Activated CD4-positive, alpha-beta T cell treated with anti-CD3 and anti-CD28 coated beads for 36 hours (primary cell): Measurements from ENCODE around the gene CEP135. TPM values are rescaled to one million over a fixed set of nuclear protein-coding genes. Genes with fewer than 3 reads are reported as not detected.

ENCODE experiments used
- ATAC-seq: fragments of 200-7000 bp; cut with Tn5 transposase; one replicate; pipeline ENCODE4 v1.10.0; 2021; ENCODE audit warnings: mild to moderate bottlenecking, moderate library complexity
- CTCF ChIA-PET: fragments of 350-600 bp; sonication (Branson Sonifier 250); formaldehyde crosslinking; loops from one replicate; lab custom pipeline; 2021; ENCODE audit warnings: antibody characterized with exemption; lab: Charles Lee
- POLR2A ChIA-PET: fragments of 350-600 bp; sonication (Branson Sonifier 250); formaldehyde crosslinking; loops from one replicate; lab custom pipeline; 2021; ENCODE audit warnings: antibody characterized with exemption, inconsistent platforms; lab: Charles Lee
- DNase-seq: peaks from one replicate; pipeline ENCODE4 v3.0.0-alpha.2; 2020
- H3K27ac Mint-ChIP-seq: one replicate; pipeline ENCODE4 v1.8.0; 2021; ENCODE audit warnings: mixed read lengths
- H3K27me3 Mint-ChIP-seq: one replicate; pipeline ENCODE4 v1.8.0; 2021; ENCODE audit warnings: mixed read lengths
- H3K36me3 Mint-ChIP-seq: one replicate; pipeline ENCODE4 v1.8.0; 2021; ENCODE audit warnings: low read depth, mixed read lengths
- H3K4me1 Mint-ChIP-seq: one replicate; pipeline ENCODE4 v1.8.0; 2021; ENCODE audit warnings: mixed read lengths
- H3K4me3 Mint-ChIP-seq: one replicate; pipeline ENCODE4 v1.8.0; 2021; ENCODE audit warnings: mild to moderate bottlenecking, moderate library complexity, mixed read lengths
- H3K9me3 Mint-ChIP-seq: one replicate; pipeline ENCODE4 v1.8.0; 2021; ENCODE audit warnings: low read depth, mixed read lengths
- intact Hi-C, 2 experiments: fragments of 100-400 bp; cut with DNase I in 1 of 2; cut with micrococcal nuclease in 1 of 2; formaldehyde crosslinking; loops; one replicate each; pipeline versions ENCODE4 v1.14.2 to v1.15.1; 2022 to 2024; cut with DNase I, micrococcal nuclease
- total RNA-seq, 2 experiments: library from RNA; stranded (reverse); gene quantifications; one replicate each; pipeline ENCODE4 v1.2.3, GENCODE V29; 2021

CEP135 gene
- 10 to 100 TPM; 17.0 to 17.5 TPM for total RNA-seq

GRCh38 chr4:55948726-55949481 lies at the start of gene CEP135:
Gene CEP135, plus strand, starts transcription at chr4:55948945. Its CDS starts 3,186 bp downstream, at chr4:55952131.
- Mint-ChIP-seq H3K9me3 (no peaks in the 10 kb centered on the region), H3K4me3 (peak within 1 kb of the TSS; percentile 79), H3K4me1 (peaks cover 37% of the 10 kb centered on the region), H3K36me3 (peaks cover 5% of the 10 kb centered on the region), H3K27ac (peak within 1 kb of the TSS; percentile 94), H3K27me3 (no peaks in the 10 kb centered on the region)
- DNase-seq (peak; percentile 96), ATAC-seq (peak; percentile 81)
- POLR2A ChIA-PET = interaction anchor here (1.1 to 2.3 kb wide), 4 partner anchors 45 to 582 kb away, joined by 3 to 20 read pairs (median 6); partner anchors contain the start of genes AASDH, PAICS and PPAT
- intact Hi-C loops = loop anchor here (1.0 to 10.0 kb wide), 19 partner anchors 42 to 1884 kb away; partner anchors contain the start of genes AASDH (in 2 of the 2), EXOC1 (in 2 of the 2), CHIC2 (in 1 of the 2) and CLOCK (in 1 of the 2)
- CTCF ChIA-PET = interaction anchor here (0.6 to 2.6 kb wide), 23 partner anchors 8 to 791 kb away, joined by 3 to 17 read pairs (median 6); partner anchors contain the start of genes AASDH, PAICS, PPAT and SRD5A3

- no peak for DNase-seq
- ChIA-PET CTCF (interaction anchor here (0.7 to 1.2 kb wide), 2 partner anchors 14 to 23 kb away, joined by 3 read pairs; no protein-coding TSS in a partner anchor), POLR2A (no interaction called here)
- Mint-ChIP-seq H3K4me3 (no peak overlapping the region), H3K27ac (no peak overlapping the region), H3K27me3 (no peaks in the 10 kb centered on the region), H3K36me3 (peaks cover 12% of the 10 kb centered on the region), H3K9me3 (no peaks in the 10 kb centered on the region), H3K4me1 (peaks cover 23% of the 10 kb centered on the region)
- ATAC-seq = no peak
- intact Hi-C loops = no loop called here
Measured at GRCh38 chr4:55902677-55903076, 46.1 kb upstream of the CEP135 start.

- Mint-ChIP-seq H3K4me3 (no peak overlapping the region), H3K27me3 (no peaks in the 10 kb centered on the region), H3K36me3 (peaks cover 12% of the 10 kb centered on the region), H3K4me1 (peaks cover 24% of the 10 kb centered on the region), H3K27ac (no peak overlapping the region), H3K9me3 (no peaks in the 10 kb centered on the region)
- ATAC-seq = no peak
- no peak for DNase-seq
- CTCF ChIA-PET = interaction anchor here (0.6 to 1.2 kb wide), 2 partner anchors 15 to 509 kb away, joined by 3 read pairs; no protein-coding TSS in a partner anchor
- POLR2A ChIA-PET = interaction anchor here (0.6 kb wide), 1 partner anchor 440 kb away, joined by 3 read pairs; no protein-coding TSS in a partner anchor
- intact Hi-C loops = no loop called here
Measured at GRCh38 chr4:55903577-55903976, 45.2 kb upstream of the CEP135 start.

- DNase-seq = no peak
- Mint-ChIP-seq H3K36me3 (peaks cover 10% of the 10 kb centered on the region), H3K27me3 (no peaks in the 10 kb centered on the region), H3K4me1 (peaks cover 24% of the 10 kb centered on the region), H3K27ac (no peak overlapping the region), H3K4me3 (no peak overlapping the region), H3K9me3 (no peaks in the 10 kb centered on the region)
- POLR2A ChIA-PET = no interaction called here
- intact Hi-C loops = no loop called here
- ATAC-seq = no peak
- CTCF ChIA-PET = no interaction called here
Measured at GRCh38 chr4:55904576-55904975, 44.2 kb upstream of the CEP135 start.

- intact Hi-C loops = loop anchor here in 1 of 2 experiments (2.0 kb wide), 1 partner anchor 42 kb away; the partner anchor contains the start of gene CEP135
- DNase-seq = no peak
- H3K4me1 Mint-ChIP-seq = peaks cover 24% of the 10 kb centered on the region
- POLR2A ChIA-PET = no interaction called here
- no peaks in the 10 kb centered on the region for H3K9me3 Mint-ChIP-seq
- H3K36me3 Mint-ChIP-seq = peaks cover 10% of the 10 kb centered on the region
- no peaks in the 10 kb centered on the region for H3K27me3 Mint-ChIP-seq
- CTCF ChIA-PET = interaction anchor here (0.5 to 1.2 kb wide), 2 partner anchors 9 to 1520 kb away, joined by 3 read pairs; no protein-coding TSS in a partner anchor
- no peak overlapping the region for H3K4me3 Mint-ChIP-seq
- ATAC-seq = no peak
- peak overlapping the region; percentile 60 for H3K27ac Mint-ChIP-seq
Measured at GRCh38 chr4:55906323-55906722, 42.4 kb upstream of the CEP135 start.

GRCh38 chr4:55906989-55907388 lies 41.8 kb upstream of the CEP135 start:
- POLR2A ChIA-PET = interaction anchor here (0.6 kb wide), 1 partner anchor 27 kb away, joined by 3 read pairs; no protein-coding TSS in a partner anchor
- H3K36me3 Mint-ChIP-seq = peaks cover 10% of the 10 kb centered on the region

GRCh38 chr4:55907469-55907868 lies 41.3 kb upstream of the CEP135 start:
- no peak for ATAC-seq
- DNase-seq = no peak
- peaks cover 24% of the 10 kb centered on the region for H3K4me1 Mint-ChIP-seq
- intact Hi-C loops = loop anchor here (1.0 to 2.0 kb wide), 3 partner anchors 40 to 41 kb away; partner anchors contain the start of gene CEP135 (in 1 of the 2)
- H3K36me3 Mint-ChIP-seq = peaks cover 10% of the 10 kb centered on the region
- H3K27ac Mint-ChIP-seq = no peak overlapping the region
- CTCF ChIA-PET = no interaction called here
- no peaks in the 10 kb centered on the region for H3K9me3 Mint-ChIP-seq
- H3K27me3 Mint-ChIP-seq = no peaks in the 10 kb centered on the region
- no peak overlapping the region for H3K4me3 Mint-ChIP-seq
- POLR2A ChIA-PET = no interaction called here

More at GRCh38 chr4:55906989-55907388, 41.8 kb upstream of the CEP135 start:
- intact Hi-C loops = loop anchor here (1.0 to 2.0 kb wide), 3 partner anchors 40 to 42 kb away; partner anchors contain the start of gene CEP135 (in 1 of the 2)
- CTCF ChIA-PET = no interaction called here
- Mint-ChIP-seq H3K9me3 (no peaks in the 10 kb centered on the region), H3K4me3 (no peak overlapping the region), H3K4me1 (peaks cover 24% of the 10 kb centered on the region), H3K27ac (peak overlapping the region; percentile 75), H3K27me3 (no peaks in the 10 kb centered on the region)
- DNase-seq (no peak), ATAC-seq (peak; percentile 91)

- no peak overlapping the region for H3K27ac Mint-ChIP-seq
- peaks cover 5% of the 10 kb centered on the region for H3K36me3 Mint-ChIP-seq
- ChIA-PET CTCF (no interaction called here), POLR2A (no interaction called here)
- no peak for ATAC-seq
- H3K4me1 Mint-ChIP-seq = peaks cover 18% of the 10 kb centered on the region
- no peaks in the 10 kb centered on the region for H3K27me3 Mint-ChIP-seq
- DNase-seq = no peak
- intact Hi-C loops = no loop called here
- H3K9me3 Mint-ChIP-seq = no peaks in the 10 kb centered on the region
- H3K4me3 Mint-ChIP-seq = no peak overlapping the region
Measured at GRCh38 chr4:55910140-55910539, 38.6 kb upstream of the CEP135 start.

GRCh38 chr4:55912249-55912648 lies 36.5 kb upstream of the CEP135 start:
- H3K36me3 Mint-ChIP-seq = no peaks in the 10 kb centered on the region
- ATAC-seq (no peak), DNase-seq (no peak)
- H3K27me3 Mint-ChIP-seq = no peaks in the 10 kb centered on the region
- ChIA-PET CTCF (no interaction called here), POLR2A (no interaction called here)
- intact Hi-C loops = no loop called here
- peaks cover 5% of the 10 kb centered on the region for H3K4me1 Mint-ChIP-seq
- no peak overlapping the region for H3K27ac Mint-ChIP-seq
- H3K4me3 Mint-ChIP-seq = no peak overlapping the region
- no peaks in the 10 kb centered on the region for H3K9me3 Mint-ChIP-seq

GRCh38 chr4:55920571-55920970 lies 28.2 kb upstream of the CEP135 start:
- no peaks in the 10 kb centered on the region for H3K4me1 Mint-ChIP-seq
- H3K4me3 Mint-ChIP-seq = no peak overlapping the region
- H3K27me3 Mint-ChIP-seq = no peaks in the 10 kb centered on the region
- H3K36me3 Mint-ChIP-seq = no peaks in the 10 kb centered on the region
- no peak overlapping the region for H3K27ac Mint-ChIP-seq
- ATAC-seq (no peak), DNase-seq (no peak)
- POLR2A ChIA-PET = no interaction called here
- no peaks in the 10 kb centered on the region for H3K9me3 Mint-ChIP-seq
- intact Hi-C loops = no loop called here
- CTCF ChIA-PET = no interaction called here

- H3K36me3 Mint-ChIP-seq = no peaks in the 10 kb centered on the region
- no peak overlapping the region for H3K4me3 Mint-ChIP-seq
- no peaks in the 10 kb centered on the region for H3K27me3 Mint-ChIP-seq
- H3K27ac Mint-ChIP-seq = no peak overlapping the region
- H3K9me3 Mint-ChIP-seq = no peaks in the 10 kb centered on the region
- H3K4me1 Mint-ChIP-seq = no peaks in the 10 kb centered on the region
- CTCF ChIA-PET = no interaction called here
- POLR2A ChIA-PET = no interaction called here
- DNase-seq (no peak), ATAC-seq (no peak)
- intact Hi-C loops = no loop called here
Measured at GRCh38 chr4:55921093-55921492, 27.7 kb upstream of the CEP135 start.
